ENCODE measurements around the gene MED15.

The MED15 gene

GRCh38 chr22:20511578-20512229, 4.3 kb downstream of the MED15 start:
- DNase-seq: no peak

- DNase-seq: no peak
Measured at GRCh38 chr22:20514658-20515406, 7.4 kb downstream of the MED15 start.

- DNase-seq: no peak
Measured at GRCh38 chr22:20516399-20516798, 9.0 kb downstream of the MED15 start.

GRCh38 chr22:20517422-20517821, 10.0 kb downstream of the MED15 start:
- no peak for DNase-seq

- DNase-seq: no peak
Measured at GRCh38 chr22:20517841-20518592, 10.6 kb downstream of the MED15 start.

GRCh38 chr22:20519558-20519957, 12.1 kb downstream of the MED15 start:
- DNase-seq: no peak

- DNase-seq: no peak
Measured at GRCh38 chr22:20520093-20520511, 12.7 kb downstream of the MED15 start.

- DNase-seq: no peak
Measured at GRCh38 chr22:20522134-20523004, 15.0 kb downstream of the MED15 start.

- DNase-seq: peak; percentile 63
Measured at GRCh38 chr22:20523086-20523983, 15.9 kb downstream of the MED15 start.

GRCh38 chr22:20524004-20524481, 16.6 kb downstream of the MED15 start:
- no peak for DNase-seq

- no peak for DNase-seq
Measured at GRCh38 chr22:20525048-20525447, 17.6 kb downstream of the MED15 start.

- no peak for DNase-seq
Measured at GRCh38 chr22:20526305-20526627, 18.9 kb downstream of the MED15 start.

- no peak for DNase-seq
Measured at GRCh38 chr22:20526628-20527355, 19.4 kb downstream of the MED15 start.

- no peak for DNase-seq
Measured at GRCh38 chr22:20528405-20528978, 21.1 kb downstream of the MED15 start.

GRCh38 chr22:20530368-20531153, 23.2 kb downstream of the MED15 start:
- no peak for DNase-seq

GRCh38 chr22:20531154-20531403, 23.7 kb downstream of the MED15 start:
- no peak for DNase-seq

GRCh38 chr22:20531404-20532201, 24.2 kb downstream of the MED15 start:
- no peak for DNase-seq

- DNase-seq: no peak
Measured at GRCh38 chr22:20532256-20532993, 25.0 kb downstream of the MED15 start.

Data from GF-D8 (cell line).